HG02970 (cell line): ENCODE results near the gene FOXD1.

Source experiments
- ATAC-seq: cut with Tn5 transposase; IDR thresholded peaks from one replicate; pipeline ENCODE4 v1.9.1; 2021; ENCODE audit warnings: mild to moderate bottlenecking, moderate library complexity, moderate number of reproducible peaks; ENCODE audit not compliant: unreplicated experiment, low FRiP score

The FOXD1 gene

DNA sequence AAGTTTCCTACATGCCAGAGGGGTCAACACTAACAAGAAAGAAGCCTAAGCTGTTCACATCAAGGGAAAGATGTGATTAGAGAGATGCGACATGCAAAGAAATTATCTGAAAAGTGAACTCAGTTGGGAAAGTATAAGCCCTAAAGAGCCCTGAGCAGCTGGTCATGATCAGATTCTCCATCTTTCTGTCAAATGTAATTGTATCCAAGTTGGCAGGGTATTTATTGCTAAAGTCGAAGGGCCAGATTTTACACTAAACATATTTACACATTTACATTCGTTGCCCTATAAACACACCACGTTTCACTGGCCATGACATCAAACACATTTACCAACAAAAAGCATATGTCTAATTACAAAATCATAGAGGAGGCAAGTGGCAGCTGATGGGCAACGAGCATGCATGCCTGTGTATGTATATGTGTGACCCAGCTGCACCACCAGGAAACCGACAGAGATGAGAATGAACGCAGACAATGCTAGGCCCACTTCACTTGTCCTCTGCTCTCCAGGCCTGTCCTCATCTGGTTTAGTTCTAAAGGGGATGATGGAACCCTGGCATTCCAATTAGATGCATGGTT is 6.3 kb downstream of the FOXD1 start:
- ATAC-seq = no peak

DNA sequence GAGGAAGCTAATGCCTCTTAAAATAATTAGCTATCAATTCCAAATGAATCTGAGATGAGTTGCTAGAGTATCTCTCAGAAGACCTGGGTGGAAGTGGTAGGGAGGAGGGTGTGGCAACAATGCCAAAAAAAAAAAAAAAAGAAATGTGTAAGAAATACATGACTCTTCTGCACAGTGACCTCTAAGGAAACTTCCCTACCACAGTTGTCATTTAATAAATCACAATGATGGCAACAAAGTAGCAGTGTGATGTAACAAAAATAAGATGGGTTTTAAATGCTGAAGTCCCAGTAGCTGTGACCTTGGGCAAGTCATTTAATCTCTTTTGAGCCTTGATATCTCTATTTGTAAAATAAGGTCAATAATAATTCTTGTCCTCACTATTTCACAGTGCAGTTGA is 7.2 kb downstream of the FOXD1 start:
- ATAC-seq = no peak

DNA sequence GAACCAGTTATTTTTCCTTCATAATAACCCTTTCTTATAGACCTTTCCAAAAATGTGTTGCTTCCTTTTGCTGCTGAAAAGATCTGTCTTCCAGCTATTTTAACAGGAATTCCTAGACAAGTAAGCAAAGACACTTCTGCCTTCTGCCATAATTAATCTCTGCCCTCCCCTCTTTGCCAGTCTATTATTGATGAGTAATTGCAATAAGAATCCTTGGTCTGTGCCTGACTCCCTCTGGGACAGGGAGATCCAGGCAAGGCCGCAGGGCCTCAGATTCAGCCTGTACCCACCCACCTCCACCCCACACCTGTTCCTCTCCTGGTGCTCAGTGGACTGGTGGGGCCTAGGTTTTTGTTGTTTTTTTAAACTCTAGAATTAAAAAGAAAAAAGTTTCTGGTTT is 8.3 kb downstream of the FOXD1 start:
- no peak for ATAC-seq

DNA sequence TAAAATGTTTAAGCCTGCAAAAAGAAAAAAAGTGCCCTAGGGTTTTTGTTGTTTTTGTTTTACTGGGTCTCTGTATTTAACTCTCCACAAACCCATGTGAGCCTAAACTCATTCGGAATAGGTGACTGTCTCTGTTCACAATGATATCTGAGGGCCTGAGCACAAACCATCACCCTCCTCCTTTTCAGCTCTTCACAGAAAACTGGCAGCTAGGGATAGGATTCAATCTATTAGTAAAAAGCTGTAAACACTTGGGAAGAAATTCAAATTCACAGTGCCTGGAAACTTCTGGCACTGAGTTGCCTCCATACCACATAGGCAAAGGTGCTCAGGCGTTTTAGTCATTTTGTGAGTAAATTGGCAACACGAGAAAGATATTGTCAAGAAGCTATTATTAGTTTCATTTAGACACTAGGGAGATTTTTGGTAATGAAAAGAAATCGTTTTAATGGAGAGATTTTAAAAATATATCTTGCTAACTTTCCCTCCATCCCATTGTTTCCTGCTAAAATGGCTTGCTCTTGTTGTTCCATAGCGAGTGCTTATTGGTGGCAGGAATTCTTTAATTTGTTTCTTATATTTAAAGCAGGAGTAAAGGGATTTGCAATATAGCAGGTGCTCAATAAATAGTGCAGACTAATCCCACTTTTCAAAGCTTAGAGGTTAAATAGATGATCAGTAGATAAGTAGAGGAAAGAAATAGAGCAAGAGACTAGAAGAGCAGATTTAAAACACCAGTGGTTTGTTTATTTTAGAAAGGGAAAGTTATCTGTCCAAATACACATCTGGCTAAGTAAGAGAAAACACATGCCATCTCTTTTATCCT is 9.7 kb downstream of the FOXD1 start:
- ATAC-seq = no peak

DNA sequence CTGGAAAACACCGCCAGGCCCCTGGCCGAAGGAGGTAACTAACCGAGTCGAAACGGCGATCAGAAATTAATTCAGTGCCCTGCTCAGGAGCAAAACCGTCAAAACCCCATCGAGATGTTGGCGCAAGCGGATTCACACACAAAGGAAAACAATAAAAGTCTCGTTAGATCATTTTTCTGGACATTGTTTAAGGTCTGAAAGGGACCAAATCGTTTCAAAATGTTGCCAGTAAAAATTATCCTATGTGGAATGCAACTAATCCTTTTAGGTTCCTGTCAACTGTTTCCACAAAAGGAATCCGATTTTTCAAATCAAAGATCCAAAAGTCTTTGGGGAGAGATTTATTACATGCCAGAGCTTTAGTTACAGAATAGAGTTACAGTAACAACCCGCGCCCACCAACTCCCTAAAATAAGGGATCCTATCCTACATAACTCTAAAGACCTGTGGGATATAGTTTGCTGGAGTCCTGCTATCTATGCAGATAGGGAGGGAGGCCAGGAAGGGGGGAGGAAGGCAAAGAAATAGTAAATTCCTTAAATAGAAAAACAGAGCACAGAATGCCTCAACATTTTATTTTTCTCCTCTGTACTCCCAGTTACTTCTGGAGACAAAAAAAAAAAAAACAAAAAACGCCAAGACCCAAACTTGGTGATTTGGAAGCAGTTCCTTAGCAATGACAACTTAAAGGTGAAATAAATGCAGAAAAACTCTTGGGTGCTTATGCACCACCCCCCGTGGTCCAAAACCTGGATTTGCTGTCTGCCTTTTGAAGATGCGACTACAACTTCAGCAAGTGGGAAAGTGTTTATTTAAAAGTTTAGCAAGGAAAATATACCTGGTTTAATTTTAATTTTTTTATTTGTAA is 10.6 kb downstream of the FOXD1 start:
- ATAC-seq = no peak

DNA sequence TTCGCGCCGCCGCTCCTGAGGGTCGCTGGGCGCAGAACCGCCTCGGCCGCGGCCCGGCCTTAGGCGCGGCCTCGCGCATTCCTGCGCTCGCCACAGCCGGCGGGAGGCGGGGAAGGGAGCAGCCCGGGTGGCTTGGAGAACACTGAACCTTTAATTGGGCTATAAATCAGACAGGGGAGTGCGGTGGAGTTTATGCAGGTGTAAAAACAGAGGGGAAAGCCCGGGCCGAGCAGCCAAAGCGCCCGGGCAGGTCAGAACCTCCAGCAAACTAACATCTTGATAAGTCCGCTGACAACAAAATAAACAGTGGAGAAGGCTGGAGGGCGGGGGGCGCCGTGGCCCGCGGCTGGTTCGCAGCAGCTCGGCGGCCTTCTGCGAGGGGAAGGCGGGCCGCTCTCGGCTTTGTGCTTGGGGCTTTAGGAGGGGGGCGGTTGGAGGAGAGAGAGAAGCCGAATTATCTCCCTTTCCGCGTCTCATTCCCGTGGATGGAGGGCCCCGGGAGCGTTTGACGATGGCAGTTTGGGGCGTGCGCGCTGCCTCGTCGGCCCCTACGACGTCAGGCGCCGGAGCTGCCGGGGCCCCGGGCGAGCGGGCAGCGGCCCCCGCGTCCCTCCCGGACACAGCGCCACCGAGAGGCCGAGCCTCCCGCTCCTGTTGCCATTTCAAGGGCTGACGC is 11.3 kb downstream of the FOXD1 start:
- ATAC-seq = no peak

DNA sequence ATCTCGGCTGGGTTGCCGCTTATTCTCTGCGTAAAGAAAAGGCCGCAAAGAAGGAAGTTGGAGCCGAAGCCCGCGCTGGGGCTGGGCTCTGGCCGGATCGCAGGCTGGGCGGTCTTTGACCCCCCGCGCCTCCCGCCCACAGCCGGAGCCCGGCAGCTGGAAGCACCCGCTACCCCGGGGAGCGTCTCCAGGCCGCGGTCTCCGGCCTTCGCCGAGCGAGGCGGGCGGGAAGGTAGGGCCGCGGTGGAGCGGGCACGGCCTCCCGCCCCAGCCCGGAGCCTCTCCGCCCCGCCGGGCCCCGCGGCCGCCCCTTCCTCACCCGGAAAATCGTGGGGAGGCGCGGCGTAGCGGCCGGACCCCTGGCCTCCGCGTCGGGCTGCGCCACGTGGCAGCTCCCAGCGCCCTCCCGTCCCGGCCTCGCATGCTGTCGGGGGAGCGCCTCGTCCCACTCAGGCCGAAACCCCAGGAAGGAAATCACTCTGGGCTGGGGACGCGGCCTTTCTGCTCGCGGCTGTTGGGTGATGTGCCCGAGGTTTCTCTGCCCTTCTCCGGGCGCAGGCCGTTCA is 12.0 kb downstream of the FOXD1 start:
- no peak for ATAC-seq

DNA sequence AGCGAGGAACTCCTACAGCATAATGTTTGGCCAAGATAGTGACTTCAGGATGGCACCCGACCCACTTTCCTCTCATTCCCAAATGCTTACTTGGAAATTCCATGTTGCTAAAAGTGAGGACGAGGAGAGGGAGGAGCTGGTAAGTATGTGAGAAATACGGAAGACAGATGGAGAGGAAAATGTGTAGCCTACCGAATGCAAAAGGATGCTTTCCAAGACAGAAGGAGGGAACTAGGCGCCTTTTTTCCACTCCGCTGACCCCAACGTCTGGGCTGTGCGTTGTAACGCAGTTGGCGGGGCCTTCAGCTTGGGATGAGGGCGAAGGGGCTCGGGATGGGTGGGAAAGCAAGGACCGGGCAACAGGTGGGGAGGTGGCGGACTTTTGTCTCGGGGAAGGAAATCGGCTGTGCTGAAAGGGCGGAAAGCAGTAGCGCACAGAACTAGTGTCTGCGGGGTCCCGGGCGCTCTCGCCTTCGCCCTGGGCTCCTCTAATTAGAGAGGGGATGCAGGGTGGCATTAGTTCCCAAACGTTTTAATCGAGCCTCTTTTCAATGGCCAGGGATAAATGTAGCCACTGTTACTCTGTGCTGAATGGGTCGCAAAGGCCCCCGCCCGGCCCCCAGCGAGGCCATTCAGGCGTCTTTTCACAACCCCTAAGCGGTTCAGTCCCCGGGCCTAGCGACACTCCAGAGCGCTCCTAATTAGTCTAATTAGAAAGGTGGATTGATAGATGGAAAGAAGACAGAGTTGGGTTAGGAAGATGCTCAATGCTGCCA is 12.6 kb downstream of the FOXD1 start:
- no peak for ATAC-seq

DNA sequence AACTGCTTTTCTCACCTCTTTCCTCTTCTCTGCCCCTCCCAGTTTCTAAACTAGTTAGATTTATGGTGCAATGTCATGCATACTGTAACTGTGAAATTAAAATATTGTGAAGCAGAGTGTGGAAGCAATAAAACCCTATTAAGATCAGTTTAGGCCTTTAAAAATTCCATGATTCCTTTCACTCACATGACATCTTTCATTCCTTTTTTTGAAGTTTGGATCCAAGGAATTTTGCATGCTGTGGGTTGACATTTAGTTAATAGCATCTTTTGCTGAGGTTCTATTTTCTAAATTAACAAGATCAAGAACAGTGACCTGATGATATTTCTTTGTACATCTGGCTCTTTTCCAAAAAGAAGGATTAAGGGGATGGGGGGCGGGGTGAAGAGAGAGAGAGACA is 13.7 kb downstream of the FOXD1 start:
- no peak for ATAC-seq

DNA sequence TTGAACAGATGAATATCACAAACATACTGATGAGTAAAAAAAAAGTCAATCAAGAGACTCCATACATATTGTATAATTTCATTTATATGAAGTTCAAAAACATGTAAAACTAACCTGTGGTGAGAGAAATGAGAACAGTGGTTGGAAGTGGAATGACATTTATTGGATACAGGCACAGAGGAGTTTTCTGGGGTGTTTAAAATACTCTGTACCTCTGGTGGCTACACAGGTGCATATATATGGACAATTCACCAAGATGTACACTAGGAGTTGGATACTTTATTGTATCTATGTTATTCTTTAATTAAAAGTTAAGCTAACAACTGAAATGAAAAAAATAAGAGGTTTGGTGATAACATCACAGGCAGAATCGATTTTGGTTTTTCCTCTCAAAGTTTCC is 14.1 kb downstream of the FOXD1 start:
- ATAC-seq = no peak

DNA sequence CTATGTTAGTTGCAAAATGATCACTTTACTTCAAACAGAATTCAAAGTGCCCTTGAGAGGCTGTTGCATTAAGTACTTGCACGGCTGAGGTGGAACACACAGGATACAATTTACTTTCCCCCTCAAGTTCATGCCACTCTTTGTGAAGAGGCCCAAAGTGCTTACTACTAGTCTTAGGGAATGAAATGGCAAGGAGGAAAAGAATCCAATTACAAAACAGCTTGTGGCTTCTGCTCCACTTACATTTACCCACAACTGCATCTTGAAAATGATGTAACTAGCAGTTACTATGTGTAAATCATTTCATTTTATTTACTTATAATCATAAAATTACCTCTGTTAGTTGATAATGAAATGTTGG is 14.6 kb downstream of the FOXD1 start:
- ATAC-seq = no peak

DNA sequence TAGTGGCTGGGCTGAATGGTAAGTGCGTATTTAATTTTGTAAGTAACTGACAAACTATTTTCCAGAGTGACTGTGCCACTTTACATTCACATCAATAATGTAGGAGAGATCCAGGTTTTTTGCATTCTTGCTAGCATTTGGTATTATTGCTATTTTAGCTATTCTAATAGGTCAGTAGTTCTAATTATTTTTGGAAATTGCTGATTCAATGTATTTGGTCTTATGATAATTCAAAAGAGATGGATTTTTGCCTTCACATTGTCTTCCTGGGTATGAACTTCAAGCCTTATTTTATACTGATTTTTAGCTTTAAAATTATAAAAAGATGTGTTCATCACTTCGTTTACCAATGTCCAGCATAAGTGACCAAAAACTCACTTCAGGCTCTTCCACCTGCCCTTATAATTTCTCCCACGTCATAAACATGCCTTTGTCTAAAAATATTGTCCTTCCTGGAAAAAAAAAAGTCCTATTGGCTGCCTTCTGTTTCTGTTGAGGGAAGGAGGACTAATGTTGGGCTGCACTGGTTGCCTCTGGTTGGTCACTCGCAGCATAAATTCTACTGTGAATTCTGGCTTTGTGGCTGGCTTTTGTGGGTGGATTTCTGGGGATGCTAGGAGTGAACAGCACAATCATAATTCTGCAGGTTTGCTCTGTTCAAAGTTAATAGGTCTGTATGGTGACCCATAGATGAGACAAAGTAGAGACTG is 15.2 kb downstream of the FOXD1 start:
- ATAC-seq = no peak

DNA sequence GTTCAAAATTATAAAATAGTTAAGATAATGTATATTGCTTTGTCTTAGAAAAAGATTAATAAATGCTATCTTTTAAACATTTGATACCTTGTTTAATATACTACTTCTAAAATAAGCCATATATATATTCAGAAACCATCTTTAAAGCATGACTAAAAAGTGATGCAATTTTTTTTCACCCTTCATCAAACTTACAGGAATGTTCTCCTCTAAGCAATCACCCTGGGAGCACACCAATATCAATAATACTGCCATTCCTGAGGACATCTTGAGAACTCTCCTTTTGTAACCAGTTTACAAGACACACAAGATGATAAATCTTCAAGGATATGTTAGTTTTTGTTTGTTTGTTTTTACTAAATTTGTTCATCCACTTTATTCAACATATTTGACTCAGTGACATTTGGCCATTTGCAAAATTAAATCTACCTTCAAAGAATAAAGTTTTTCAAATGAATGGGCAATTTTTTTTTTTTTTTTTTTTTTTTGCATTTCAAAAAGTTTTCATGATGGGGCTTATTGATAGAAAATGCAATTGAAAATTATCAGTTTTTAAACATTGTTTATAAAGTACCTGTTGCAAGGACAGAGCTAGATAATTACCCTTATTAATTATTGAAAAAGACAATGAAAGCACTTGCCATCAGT is 17.2 kb downstream of the FOXD1 start:
- ATAC-seq = no peak

DNA sequence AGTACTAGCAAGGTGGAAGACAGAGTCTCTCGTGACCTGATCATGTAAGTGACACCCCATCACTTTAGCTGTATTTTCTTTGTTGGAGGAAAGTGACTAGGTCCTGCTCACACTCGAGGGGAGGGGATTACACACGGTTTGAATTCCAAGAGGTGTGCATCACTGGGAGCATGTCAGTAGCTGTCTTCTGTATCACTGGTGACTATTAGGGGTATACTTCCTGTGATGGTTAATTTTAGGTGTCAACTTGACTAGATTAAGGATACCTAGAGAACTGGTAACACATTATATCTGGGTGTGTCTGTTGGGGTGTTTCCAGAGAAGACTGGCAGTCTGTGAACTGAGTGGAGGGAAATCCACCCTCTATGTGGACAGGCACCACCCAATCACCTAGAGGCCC is 22.5 kb downstream of the FOXD1 start:
- ATAC-seq = no peak

DNA sequence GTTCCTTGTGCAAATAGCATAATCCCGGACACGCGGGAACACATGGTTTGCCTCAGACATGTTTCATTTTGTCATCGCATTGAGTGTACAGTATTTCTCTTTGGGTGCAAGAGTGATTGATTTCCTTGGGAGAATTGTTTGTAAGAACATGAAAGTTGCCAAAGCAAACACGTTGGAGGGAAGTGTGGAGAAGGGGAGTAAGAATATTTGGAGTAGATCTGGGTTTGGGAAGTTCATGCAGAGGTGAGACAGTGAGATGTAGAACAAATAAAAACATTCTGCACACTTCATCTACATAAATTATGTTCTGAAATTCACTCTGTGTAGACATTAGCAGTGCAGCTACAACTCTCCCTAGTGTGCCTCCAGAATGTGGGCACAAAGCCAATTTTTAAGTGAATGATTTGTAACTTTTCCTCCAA is 24.0 kb downstream of the FOXD1 start:
- no peak for ATAC-seq

DNA sequence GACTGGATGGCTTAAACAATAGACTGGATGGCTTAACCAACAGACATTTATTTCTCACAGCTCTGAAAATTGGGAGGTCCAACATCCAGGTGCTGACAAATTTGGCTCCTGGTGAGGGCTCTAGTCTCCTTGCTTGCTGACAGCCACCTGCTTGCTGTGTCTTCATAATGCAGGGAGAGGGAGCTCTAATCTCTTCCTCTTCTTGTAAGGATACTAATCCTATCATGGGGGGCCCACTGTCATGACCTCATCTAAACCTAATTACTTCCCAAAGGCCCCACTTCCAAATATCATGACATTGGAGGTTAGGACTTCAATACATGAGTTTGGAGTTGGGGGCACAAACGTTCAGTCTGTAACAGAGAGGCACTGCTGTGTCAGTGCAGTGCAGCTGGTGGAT is 26.4 kb downstream of the FOXD1 start:
- no peak for ATAC-seq

DNA sequence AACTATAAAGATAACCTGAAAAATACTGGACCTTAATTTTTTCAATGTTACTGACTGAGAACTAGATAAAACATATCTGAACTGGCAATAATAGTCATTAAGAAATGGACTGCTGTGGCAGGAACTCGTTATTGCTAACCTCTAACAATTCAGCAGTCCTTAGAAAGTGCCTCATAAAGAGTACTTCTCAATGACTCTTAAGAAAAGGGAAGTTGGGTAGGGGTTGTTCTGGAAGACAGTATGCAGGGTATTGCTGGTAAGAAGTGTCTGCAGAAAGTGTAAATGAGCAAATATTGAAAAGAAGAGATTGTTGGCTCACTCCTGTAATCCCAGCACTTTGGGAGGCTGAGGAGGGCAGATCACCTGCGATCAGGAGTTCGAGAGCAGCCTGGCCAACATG is 27.9 kb downstream of the FOXD1 start:
- ATAC-seq = no peak

DNA sequence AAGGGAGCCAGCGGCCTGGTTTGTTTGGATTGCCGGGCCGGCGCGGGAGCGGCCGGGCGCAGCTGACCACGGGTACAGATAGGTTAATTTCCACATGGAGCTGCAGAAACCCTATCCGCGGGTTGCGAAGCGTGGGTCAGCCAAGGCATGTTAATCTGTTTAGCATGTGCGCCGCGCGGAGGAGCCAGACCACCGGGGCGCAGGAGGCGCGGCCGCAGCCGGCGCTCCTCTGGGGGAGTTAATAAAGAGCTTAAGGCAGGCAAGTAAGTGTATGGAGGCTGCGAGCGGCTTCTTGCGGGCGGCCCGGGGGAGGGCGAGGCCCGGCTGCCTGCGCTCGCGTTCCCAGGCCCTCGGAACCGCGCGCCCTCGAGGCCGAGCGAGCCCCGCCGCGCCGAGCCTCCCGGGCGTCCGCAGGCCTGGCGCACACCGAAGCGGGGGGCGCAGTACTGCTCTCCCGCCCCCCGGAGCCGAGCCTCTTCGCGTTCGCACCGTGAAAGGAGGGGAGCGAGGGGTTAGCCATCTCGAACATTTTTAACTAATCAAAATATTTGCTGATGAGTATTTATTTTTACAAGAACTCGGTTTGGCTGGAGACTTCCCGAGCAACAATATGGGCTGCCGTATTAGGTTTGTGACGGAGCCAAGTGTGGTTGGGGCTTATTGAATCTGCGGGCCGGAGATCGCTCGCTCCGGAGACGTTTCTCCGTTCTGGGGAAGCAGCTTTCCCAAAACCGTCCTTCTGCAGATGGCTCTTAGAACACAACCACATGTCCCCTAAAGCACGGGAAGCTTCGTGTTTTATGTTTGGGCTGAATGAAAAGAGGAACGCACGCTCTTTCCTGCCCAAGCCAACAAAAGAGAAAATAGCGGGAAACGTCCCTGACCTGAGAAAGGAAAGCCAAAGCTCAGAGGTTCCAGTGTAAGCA is 28.8 kb downstream of the FOXD1 start:
- ATAC-seq = no peak
